ENCODE measurements around the gene ZNHIT2. TPM values are rescaled to one million over a fixed set of nuclear protein-coding genes. Genes with fewer than 3 reads are reported as not detected.
A peak's percentile ranks its signal among the peaks of the same experiment; 100 is the strongest.

ZNHIT2 gene
- total RNA-seq, 2 donors from 2014 or later = 6.3 to 10.0 TPM

- no peaks in the 10 kb centered on the region for H3K9me3 Mint-ChIP-seq
- H3K27me3 Mint-ChIP-seq = no peaks in the 10 kb centered on the region
- no peak for ATAC-seq (replicated peaks)
- no peak overlapping the region for H3K27ac Mint-ChIP-seq
- no peaks in the 10 kb centered on the region for H3K36me3 Mint-ChIP-seq (ENCODE audit: low read depth)
- H3K4me1 Mint-ChIP-seq = peaks cover 5% of the 10 kb centered on the region
- H3K4me3 Mint-ChIP-seq = no peak overlapping the region
These were observed 30.0 kb upstream of the ZNHIT2 start for GRCh38 chr11:65147352-65148075.

GRCh38 chr11:65141896-65142494 is 24.5 kb upstream of the ZNHIT2 start:
- Mint-ChIP-seq H3K36me3 (ENCODE audit: low read depth) (no peaks in the 10 kb centered on the region), H3K27me3 (peaks cover 3% of the 10 kb centered on the region), H3K9me3 (no peaks in the 10 kb centered on the region), H3K4me1 (no peaks in the 10 kb centered on the region), H3K27ac (no peak overlapping the region), H3K4me3 (no peak overlapping the region)
- no peak for ATAC-seq (replicated peaks)

- no peaks in the 10 kb centered on the region for H3K27me3 Mint-ChIP-seq
- H3K4me1 Mint-ChIP-seq = peaks cover 17% of the 10 kb centered on the region
- H3K36me3 Mint-ChIP-seq (ENCODE audit: low read depth) = peaks cover 37% of the 10 kb centered on the region
- H3K9me3 Mint-ChIP-seq = no peaks in the 10 kb centered on the region
- H3K4me3 Mint-ChIP-seq = peak overlapping the region; percentile 98
- ATAC-seq (replicated peaks) = no peak
- peak overlapping the region; percentile 99 for H3K27ac Mint-ChIP-seq
These were observed 19.1 kb upstream of the ZNHIT2 start for GRCh38 chr11:65136515-65137096.

- no peaks in the 10 kb centered on the region for H3K9me3 Mint-ChIP-seq
- H3K4me3 Mint-ChIP-seq = peak overlapping the region; percentile 98
- H3K4me1 Mint-ChIP-seq = peaks cover 17% of the 10 kb centered on the region
- H3K36me3 Mint-ChIP-seq (ENCODE audit: low read depth) = peaks cover 44% of the 10 kb centered on the region
- H3K27ac Mint-ChIP-seq = peak overlapping the region; percentile 99
- H3K27me3 Mint-ChIP-seq = no peaks in the 10 kb centered on the region
- no peak for ATAC-seq (replicated peaks)
These were observed 18.2 kb upstream of the ZNHIT2 start for GRCh38 chr11:65135633-65136145.

GRCh38 chr11:65134952-65135632 is 17.6 kb upstream of the ZNHIT2 start:
- Mint-ChIP-seq H3K27me3 (no peaks in the 10 kb centered on the region), H3K27ac (peak overlapping the region; percentile 99), H3K36me3 (ENCODE audit: low read depth) (peaks cover 50% of the 10 kb centered on the region), H3K9me3 (no peaks in the 10 kb centered on the region), H3K4me3 (peak overlapping the region; percentile 98), H3K4me1 (peaks cover 17% of the 10 kb centered on the region)
- ATAC-seq (replicated peaks) = peak; percentile 93

GRCh38 chr11:65134240-65134951 is 16.9 kb upstream of the ZNHIT2 start, which contains the start of gene SYVN1:
TSS of gene SYVN1 (minus strand) at chr11:65134519. CDS start at chr11:65133601, 918 bp downstream.
- Mint-ChIP-seq H3K27ac (peak within 1 kb of the TSS; percentile 99), H3K4me3 (peak within 1 kb of the TSS; percentile 98), H3K27me3 (no peaks in the 10 kb centered on the region), H3K36me3 (ENCODE audit: low read depth) (peaks cover 57% of the 10 kb centered on the region), H3K9me3 (no peaks in the 10 kb centered on the region), H3K4me1 (peaks cover 17% of the 10 kb centered on the region)
- peak; percentile 87 for ATAC-seq (replicated peaks)

- no peak for ATAC-seq (replicated peaks)
- peak overlapping the region; percentile 99 for H3K27ac Mint-ChIP-seq
- no peaks in the 10 kb centered on the region for H3K27me3 Mint-ChIP-seq
- H3K4me3 Mint-ChIP-seq = peak overlapping the region; percentile 98
- H3K36me3 Mint-ChIP-seq (ENCODE audit: low read depth) = peaks cover 64% of the 10 kb centered on the region
- H3K9me3 Mint-ChIP-seq = no peaks in the 10 kb centered on the region
- peaks cover 17% of the 10 kb centered on the region for H3K4me1 Mint-ChIP-seq
These were observed 16.2 kb upstream of the ZNHIT2 start for GRCh38 chr11:65133724-65134123.

- Mint-ChIP-seq H3K4me1 (peaks cover 17% of the 10 kb centered on the region), H3K27ac (peak overlapping the region; percentile 99), H3K36me3 (ENCODE audit: low read depth) (peaks cover 70% of the 10 kb centered on the region), H3K9me3 (no peaks in the 10 kb centered on the region), H3K4me3 (peak overlapping the region; percentile 98), H3K27me3 (no peaks in the 10 kb centered on the region)
- ATAC-seq (replicated peaks) = no peak
These were observed 15.6 kb upstream of the ZNHIT2 start for GRCh38 chr11:65132988-65133700.

GRCh38 chr11:65132238-65132987 is 14.9 kb upstream of the ZNHIT2 start:
- peaks cover 17% of the 10 kb centered on the region for H3K4me1 Mint-ChIP-seq
- H3K27ac Mint-ChIP-seq = peak overlapping the region; percentile 99
- no peaks in the 10 kb centered on the region for H3K27me3 Mint-ChIP-seq
- no peaks in the 10 kb centered on the region for H3K9me3 Mint-ChIP-seq
- peak overlapping the region; percentile 98 for H3K4me3 Mint-ChIP-seq
- H3K36me3 Mint-ChIP-seq (ENCODE audit: low read depth) = peaks cover 77% of the 10 kb centered on the region
- ATAC-seq (replicated peaks) = no peak

- peak overlapping the region; percentile 98 for H3K4me3 Mint-ChIP-seq
- no peaks in the 10 kb centered on the region for H3K9me3 Mint-ChIP-seq
- H3K36me3 Mint-ChIP-seq (ENCODE audit: low read depth) = peaks cover 82% of the 10 kb centered on the region
- no peak overlapping the region for H3K27ac Mint-ChIP-seq
- no peaks in the 10 kb centered on the region for H3K27me3 Mint-ChIP-seq
- ATAC-seq (replicated peaks) = no peak
- H3K4me1 Mint-ChIP-seq = peaks cover 17% of the 10 kb centered on the region
These were observed 14.4 kb upstream of the ZNHIT2 start for GRCh38 chr11:65131895-65132237.

- H3K4me3 Mint-ChIP-seq = no peak overlapping the region
- no peak for ATAC-seq (replicated peaks)
- H3K4me1 Mint-ChIP-seq = peaks cover 15% of the 10 kb centered on the region
- H3K27ac Mint-ChIP-seq = peak overlapping the region; percentile 30
- H3K9me3 Mint-ChIP-seq = no peaks in the 10 kb centered on the region
- H3K36me3 Mint-ChIP-seq (ENCODE audit: low read depth) = peaks cover 87% of the 10 kb centered on the region
- no peaks in the 10 kb centered on the region for H3K27me3 Mint-ChIP-seq
These were observed 13.9 kb upstream of the ZNHIT2 start for GRCh38 chr11:65131417-65131776.

GRCh38 chr11:65130631-65131416 is 13.3 kb upstream of the ZNHIT2 start:
- Mint-ChIP-seq H3K4me1 (peaks cover 9% of the 10 kb centered on the region), H3K27me3 (no peaks in the 10 kb centered on the region), H3K36me3 (ENCODE audit: low read depth) (peaks cover 93% of the 10 kb centered on the region), H3K27ac (peak overlapping the region; percentile 30), H3K4me3 (no peak overlapping the region), H3K9me3 (no peaks in the 10 kb centered on the region)
- ATAC-seq (replicated peaks) = no peak

Measured in activated T-helper 17 cell treated with anti-CD3 and anti-CD28 coated beads, Interleukin-2, amount 50 U/mL, for 72 hours (primary cell).